PC-9 (cell line): Measurements from ENCODE around the gene CAMSAP3.

Source experiments
- EZH2 ChIP-seq: fragments of 200-600 bp; sonication (generic); IDR thresholded peaks from 2 replicates; pipeline ENCODE4 v1.8.0; 2017; ENCODE audit warnings: antibody characterized with exemption, low read depth
- TF ChIP-seq, protein P1 (sequence below): fragments of 200-600 bp; sonication (generic); conservative IDR thresholded peaks from 2 replicates; pipeline ENCODE4 v1.6.1; 2017; ENCODE audit warnings: mixed run types, antibody characterized with exemption, mild to moderate bottlenecking, moderate library complexity

DNA sequence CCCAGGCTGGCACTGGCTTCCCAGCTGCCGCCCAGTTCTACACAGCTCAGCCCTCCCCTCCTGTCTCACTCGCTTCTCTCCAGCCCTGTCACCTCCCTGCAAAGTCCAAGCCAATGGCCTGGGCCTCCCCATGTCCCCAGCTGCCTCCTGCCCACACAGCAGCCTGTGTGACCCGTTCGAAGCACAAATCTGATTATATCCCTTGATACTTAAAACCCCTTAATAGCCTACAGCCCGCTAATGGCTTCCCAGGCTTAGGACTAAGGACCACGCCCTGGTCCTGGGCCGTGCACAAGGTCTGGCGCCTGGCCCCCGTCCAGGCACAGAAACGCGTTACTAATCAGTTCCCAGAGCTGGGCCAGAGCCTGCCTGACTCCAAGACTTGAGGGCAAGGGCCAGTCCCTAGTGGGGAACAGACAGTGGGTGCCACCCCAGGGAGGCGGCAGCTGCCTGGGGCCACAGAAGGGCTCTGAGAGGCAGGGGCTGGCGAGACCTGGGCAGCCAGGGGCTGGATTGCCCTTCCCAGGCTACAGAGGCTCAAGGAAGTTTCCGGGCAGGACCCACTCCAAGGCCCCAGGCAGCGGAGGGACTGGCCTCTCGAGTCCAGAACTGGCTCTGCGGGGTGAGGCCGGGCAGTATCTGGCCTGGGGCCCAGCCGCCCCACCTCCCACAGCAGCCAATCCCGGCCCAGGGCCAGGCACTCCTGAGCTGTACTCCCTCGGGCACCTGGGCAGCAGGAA, 23.3 kb downstream of the CAMSAP3 start:
- TF ChIP-seq, protein P1, sequence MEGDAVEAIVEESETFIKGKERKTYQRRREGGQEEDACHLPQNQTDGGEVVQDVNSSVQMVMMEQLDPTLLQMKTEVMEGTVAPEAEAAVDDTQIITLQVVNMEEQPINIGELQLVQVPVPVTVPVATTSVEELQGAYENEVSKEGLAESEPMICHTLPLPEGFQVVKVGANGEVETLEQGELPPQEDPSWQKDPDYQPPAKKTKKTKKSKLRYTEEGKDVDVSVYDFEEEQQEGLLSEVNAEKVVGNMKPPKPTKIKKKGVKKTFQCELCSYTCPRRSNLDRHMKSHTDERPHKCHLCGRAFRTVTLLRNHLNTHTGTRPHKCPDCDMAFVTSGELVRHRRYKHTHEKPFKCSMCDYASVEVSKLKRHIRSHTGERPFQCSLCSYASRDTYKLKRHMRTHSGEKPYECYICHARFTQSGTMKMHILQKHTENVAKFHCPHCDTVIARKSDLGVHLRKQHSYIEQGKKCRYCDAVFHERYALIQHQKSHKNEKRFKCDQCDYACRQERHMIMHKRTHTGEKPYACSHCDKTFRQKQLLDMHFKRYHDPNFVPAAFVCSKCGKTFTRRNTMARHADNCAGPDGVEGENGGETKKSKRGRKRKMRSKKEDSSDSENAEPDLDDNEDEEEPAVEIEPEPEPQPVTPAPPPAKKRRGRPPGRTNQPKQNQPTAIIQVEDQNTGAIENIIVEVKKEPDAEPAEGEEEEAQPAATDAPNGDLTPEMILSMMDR, result no peak
- no peak for TF ChIP-seq EZH2
